Endothelial cell of umbilical vein (primary cell): Measurements from ENCODE around the gene GABBR2. TPM values are rescaled to one million over a fixed set of nuclear protein-coding genes. Genes with fewer than 3 reads are reported as not detected.

Experiments
- BruUV-seq: library from RNA; stranded (reverse); fragments of 400-500 nt; replicated peaks from 2 replicates; lab custom pipeline; 2021; lab: Mats Ljungman, UMichigan
- CTCF ChIA-PET: fragments of 300-600, 350-600 bp; sonication (Branson Sonifier 250); formaldehyde crosslinking; loops from one replicate; lab custom pipeline; 2021; ENCODE audit warnings: antibody characterized with exemption, inconsistent platforms; lab: Charles Lee
- POLR2A ChIA-PET: fragments of 300-600, 350-600 bp; sonication (Branson Sonifier 250); formaldehyde crosslinking; loops from one replicate; lab custom pipeline; 2021; ENCODE audit warnings: antibody characterized with exemption, inconsistent platforms; lab: Charles Lee
- DNase-seq: peaks from one replicate; pipeline ENCODE4 v3.0.0-alpha.2; 2011; ENCODE audit warnings: low read depth, low spot score
- FAIRE-seq: peaks from 2 replicates; lab custom pipeline; 2011; peaks lifted over from hg19 to GRCh38; lab: Jason Lieb, UNC
- H2AFZ ChIP-seq: 2 replicates; pipeline ENCODE4 v1.6.0; 2012; ENCODE audit warnings: low read depth, low read length, control low read depth, inconsistent platforms
- H3K27ac ChIP-seq: 2 replicates; pipeline ENCODE4 v1.5.1; 2011; ENCODE audit warnings: low read depth, mild to moderate bottlenecking, control low read depth, low read length, moderate library complexity; ENCODE audit not compliant: insufficient read depth
- H3K27me3 ChIP-seq, 2 experiments: 2 replicates each; pipeline versions ENCODE4 v1.6.0 to v1.6.1; 2011; ENCODE audit warnings: low read length in 2 of 2, mixed read lengths in 1 of 2; ENCODE audit not compliant: control insufficient read depth in 2 of 2, insufficient read depth in 2 of 2
- H3K36me3 ChIP-seq, 2 experiments: 2 replicates in 1 of 2; 3 replicates in 1 of 2; pipeline ENCODE4 v1.5.1; 2011; ENCODE audit warnings: low read length in 2 of 2, mild to moderate bottlenecking in 1 of 2, moderate library complexity in 1 of 2; ENCODE audit not compliant: control insufficient read depth in 2 of 2, insufficient read depth in 2 of 2; ENCODE audit errors: extremely low read depth in 1 of 2
- H3K4me1 ChIP-seq: 3 replicates; pipeline ENCODE4 v1.5.1; 2011; ENCODE audit warnings: mild to moderate bottlenecking, low read length; ENCODE audit not compliant: control insufficient read depth, insufficient read depth; ENCODE audit errors: extremely low read depth
- H3K4me2 ChIP-seq: 2 replicates; pipeline ENCODE4 v1.6.1; 2011; ENCODE audit warnings: low read length, control low read depth, mixed read lengths; ENCODE audit not compliant: insufficient read depth
- H3K4me3 ChIP-seq, 3 experiments: fragments of 200-600 bp in 1 of 3; sonication (generic), shearing (Covaris generic) in 1 of 3; replicated peaks in 1 of 3; 2 replicates each; pipeline ENCODE4 v1.5.1; 2011 to 2016; ENCODE audit warnings: control low read depth in 3 of 3, low read length in 3 of 3, mild to moderate bottlenecking in 2 of 3, inconsistent platforms in 1 of 3, low read depth in 1 of 3, moderate library complexity in 1 of 3; ENCODE audit not compliant: insufficient read depth in 1 of 3
- H3K79me2 ChIP-seq: 2 replicates; pipeline ENCODE4 v1.6.0; 2012; ENCODE audit warnings: low read length, inconsistent platforms; ENCODE audit not compliant: control insufficient read depth, insufficient read depth
- H3K9ac ChIP-seq: replicated peaks from 2 replicates; pipeline ENCODE3; 2011; ENCODE audit warnings: low read length, control low read depth; ENCODE audit not compliant: insufficient read depth; ENCODE audit errors: extremely low read depth
- H3K9me1 ChIP-seq: replicated peaks from 3 replicates; pipeline ENCODE4 v1.6.0; 2011; ENCODE audit warnings: mild to moderate bottlenecking, low read length; ENCODE audit not compliant: control insufficient read depth, insufficient read depth; ENCODE audit errors: extremely low read depth
- H3K9me3 ChIP-seq: replicated peaks from 2 replicates; pipeline ENCODE4 v1.5.1; 2012; ENCODE audit warnings: low read length, inconsistent platforms; ENCODE audit not compliant: control insufficient read depth, insufficient read depth
- H4K20me1 ChIP-seq: replicated peaks from 2 replicates; pipeline ENCODE3; 2011; ENCODE audit warnings: mild to moderate bottlenecking, low read length; ENCODE audit not compliant: control insufficient read depth, insufficient read depth; ENCODE audit errors: extremely low read depth
- CTCF ChIP-seq, 2 donors: IDR thresholded peaks; 1 replicate in 1 of 2; 2 replicates in 1 of 2; pipeline ENCODE4 v1.5.1; 2011; ENCODE audit warnings: low read length in 2 of 2, mild to moderate bottlenecking in 2 of 2, moderate library complexity in 2 of 2, control low read depth in 1 of 2, inconsistent platforms in 1 of 2, low read depth in 1 of 2; ENCODE audit not compliant: insufficient read depth in 1 of 2; ENCODE audit errors: extremely low read depth in 1 of 2
- EZH2 ChIP-seq: IDR thresholded peaks from 2 replicates; pipeline ENCODE4 v1.6.1; 2012; ENCODE audit warnings: borderline replicate concordance, low read depth, mild to moderate bottlenecking, moderate library complexity, low read length, inconsistent platforms; ENCODE audit not compliant: severe bottlenecking
- FOS ChIP-seq: IDR thresholded peaks from 2 replicates; pipeline ENCODE4 v1.6.1; 2011; ENCODE audit warnings: mild to moderate bottlenecking, low read length, moderate library complexity, borderline replicate concordance; ENCODE audit not compliant: insufficient read depth
- GATA2 ChIP-seq: IDR thresholded peaks from 2 replicates; pipeline ENCODE4 v1.7.0; 2011; ENCODE audit warnings: low read depth, mild to moderate bottlenecking, moderate library complexity, mixed read lengths, low read length; ENCODE audit not compliant: insufficient read length, insufficient read depth
- JUN ChIP-seq: IDR thresholded peaks from 2 replicates; pipeline ENCODE4 v1.6.1; 2011; ENCODE audit warnings: borderline replicate concordance, low read depth; ENCODE audit not compliant: insufficient read length, insufficient read depth
- MYC ChIP-seq: IDR thresholded peaks from one replicate; pipeline ENCODE4 v1.6.1; 2011; ENCODE audit warnings: mild to moderate bottlenecking, low read depth, low read length
- POLR2A ChIP-seq: IDR thresholded peaks from 2 replicates; pipeline ENCODE4 v1.6.1; 2012; ENCODE audit warnings: low read depth, mild to moderate bottlenecking, control low read depth, low read length
- POLR2AphosphoS5 ChIP-seq: IDR thresholded peaks from 2 replicates; pipeline ENCODE4 v1.6.1; 2012; ENCODE audit warnings: low read depth, mild to moderate bottlenecking, control low read depth, low read length, moderate library complexity; ENCODE audit not compliant: insufficient read depth
- dilution Hi-C: fragments of 300-500 bp; cut with MboI; formaldehyde crosslinking; loops from one replicate; pipeline ENCODE4 v1.15.0; 2019; ENCODE audit warnings: low sequenced_read_pairs; ENCODE audit not compliant: extremely low pct_ligation_motif_present
- intact Hi-C: fragments of 100-400 bp; cut with micrococcal nuclease; formaldehyde crosslinking; loops from one replicate; pipeline ENCODE4 v1.10.0; 2022
- polyA plus RNA-seq, 4 experiments: library from polyadenylated mRNA; depleted of rRNA in 3 of 4; stranded (reverse) in 3 of 4; unstranded in 1 of 4; fragments of >200 nt; gene quantifications; 2 replicates each; pipeline versions ENCODE4 v1.2.1 to v1.2.3, GENCODE V29; 2011 to 2012; ENCODE audit warnings: missing spikeins in 1 of 4
- total RNA-seq: library from RNA; stranded (reverse); gene quantifications from 2 replicates; pipeline ENCODE4 v1.2.3, GENCODE V29; 2021
- TF ChIP-seq, protein P1 (sequence below): IDR thresholded peaks from 2 replicates; pipeline ENCODE4 v1.6.1; 2011; ENCODE audit not compliant: insufficient read depth, insufficient read length

GABBR2 gene
- total and polyA plus RNA-seq, 2 donors (not counting 3 experiments of a cell fraction or from before 2014, with no cell fraction given), result 1.1 to 9.2 TPM

DNA sequence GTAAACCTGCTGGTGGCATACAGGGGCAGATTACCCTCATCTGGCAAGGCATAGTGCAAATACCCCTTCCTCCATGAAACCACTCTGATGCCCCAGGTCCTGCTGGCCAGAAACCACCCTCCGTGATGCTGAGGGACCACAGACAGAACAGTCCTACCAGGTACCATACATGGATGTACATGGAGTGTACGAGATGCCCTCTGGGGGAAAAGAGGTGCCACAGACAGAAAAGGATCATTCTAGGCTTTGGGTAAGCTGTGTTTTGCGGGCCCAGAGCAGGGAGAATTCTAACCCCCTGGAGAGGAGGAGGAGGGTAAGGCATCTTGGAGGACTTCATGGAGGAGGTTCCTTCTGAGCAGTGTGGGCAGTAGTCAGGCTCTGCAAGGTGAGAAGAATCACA is 68.3 kb downstream of the GABBR2 start:
- FAIRE-seq (no peak), DNase-seq (no peak)
- ChIA-PET POLR2A (no interaction called here), CTCF (no interaction called here)
- H3K79me2 ChIP-seq, result no peaks in the 10 kb centered on the region
- TF ChIP-seq CTCF (IDR thresholded peaks at IDR 0.05; ENCODE audit: extremely low read depth in 1 of 2, insufficient read depth in 1 of 2, low read depth in 1 of 2, low read length in 2 of 2), result no peak
- dilution Hi-C loops, result no loop called here
- H3K36me3 ChIP-seq, result no peaks in the 10 kb centered on the region
- no peaks in the 10 kb centered on the region for H3K9me1 ChIP-seq
- BruUV-seq, result no TSS peak
- H3K9me3 ChIP-seq, result no peaks in the 10 kb centered on the region
- no peak overlapping the region for H3K4me3 ChIP-seq
- intact Hi-C loops, result loop anchor here (1.0 kb wide), 1 partner anchor 325 kb away; no protein-coding TSS in a partner anchor
- H3K4me2 ChIP-seq, result no peak overlapping the region
- H3K27ac ChIP-seq, result no peak overlapping the region
- H3K27me3 ChIP-seq, result no peaks in the 10 kb centered on the region
- no peak overlapping the region for H2AFZ ChIP-seq
- H4K20me1 ChIP-seq, result no peaks in the 10 kb centered on the region
- H3K9ac ChIP-seq, result no peak overlapping the region
- no peaks in the 10 kb centered on the region for H3K4me1 ChIP-seq

GRCh38 chr9:98639133-98639532 is 69.6 kb downstream of the GABBR2 start:
- Histone ChIP-seq H3K9me1 (no peaks in the 10 kb centered on the region), H4K20me1 (no peaks in the 10 kb centered on the region), H3K36me3 (no peaks in the 10 kb centered on the region), H3K79me2 (no peaks in the 10 kb centered on the region), H3K9me3 (no peaks in the 10 kb centered on the region), H3K4me2 (no peak overlapping the region), H2AFZ (no peak overlapping the region), H3K9ac (no peak overlapping the region), H3K27me3 (no peaks in the 10 kb centered on the region), H3K4me1 (no peaks in the 10 kb centered on the region), H3K27ac (no peak overlapping the region), H3K4me3 (no peak overlapping the region)
- ChIA-PET POLR2A (no interaction called here), CTCF (no interaction called here)
- no peak for DNase-seq
- intact Hi-C loops, result no loop called here
- TF ChIP-seq MYC (no peak), POLR2AphosphoS5 (no peak), CTCF (IDR thresholded peaks at IDR 0.05; ENCODE audit: extremely low read depth in 1 of 2, insufficient read depth in 1 of 2, low read depth in 1 of 2, low read length in 2 of 2) (no peak), GATA2 (no peak), FOS (no peak), JUN (no peak), EZH2 (no peak), POLR2A (no peak)
- TF ChIP-seq, protein P1, sequence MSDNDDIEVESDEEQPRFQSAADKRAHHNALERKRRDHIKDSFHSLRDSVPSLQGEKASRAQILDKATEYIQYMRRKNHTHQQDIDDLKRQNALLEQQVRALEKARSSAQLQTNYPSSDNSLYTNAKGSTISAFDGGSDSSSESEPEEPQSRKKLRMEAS, result no peak
- FAIRE-seq, result no peak
- dilution Hi-C loops, result no loop called here
- no TSS peak for BruUV-seq
